ENCODE results near the gene LAMTOR3. TPM values are rescaled to one million over a fixed set of nuclear protein-coding genes. Genes with fewer than 3 reads are reported as not detected.

LAMTOR3 gene
- total RNA-seq (10 to 100 TPM; 24.2 to 27.0 TPM), polyA plus RNA-seq (10 to 100 TPM; 29.0 to 45.6 TPM)

DNA sequence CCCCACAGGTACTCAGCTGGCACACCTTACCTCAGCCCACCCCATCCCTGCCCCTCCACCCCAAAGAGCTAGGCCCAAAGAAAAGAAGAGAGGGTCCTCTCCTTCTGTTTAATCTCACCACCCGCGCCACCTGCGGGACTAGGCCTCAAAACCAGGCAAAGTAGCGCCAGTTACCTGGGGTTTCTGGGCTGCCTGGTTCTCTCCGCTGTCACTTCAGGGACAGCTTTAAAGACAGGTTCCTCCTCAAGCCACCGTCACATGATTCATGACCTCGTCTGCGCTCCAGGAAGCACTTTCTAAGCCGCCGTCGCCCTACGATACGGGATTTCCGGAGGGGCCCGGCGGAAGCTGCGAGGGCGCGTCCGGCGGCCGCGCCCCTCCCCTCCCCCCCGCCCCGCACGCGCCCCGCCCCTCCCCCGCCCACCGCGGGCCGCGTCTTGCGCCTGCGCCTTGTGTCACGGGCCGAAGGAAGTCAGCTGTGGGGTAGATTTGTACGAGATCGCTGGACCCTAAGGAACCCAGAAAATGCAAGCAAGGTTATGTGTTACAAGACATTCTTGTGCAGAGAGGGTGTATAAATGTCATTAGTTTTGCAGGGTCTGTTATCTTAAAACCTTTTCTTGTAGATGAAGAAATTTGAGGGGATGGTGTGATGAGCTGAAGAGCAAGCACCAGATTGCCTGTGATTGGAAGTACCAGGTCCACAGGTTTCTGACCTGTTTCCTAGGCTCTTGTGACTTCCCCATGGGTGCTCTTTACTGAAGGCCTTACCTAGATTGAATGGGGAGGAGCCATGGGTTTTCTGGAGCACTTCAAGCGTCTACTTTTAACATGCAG, at the start of gene LAMTOR3:
Gene LAMTOR3 (minus strand): TSS at position 267 of the 837 bp plus-strand sequence. CDS start 464 bp downstream, outside the sequence.
- Mint-ChIP-seq H3K27ac (peak within 1 kb of the TSS; percentile 97 to 99 (median 99)), H3K9me3 (no peaks in the 10 kb centered on the region), H3K27me3 (no peaks in the 10 kb centered on the region), H3K4me3 (peak within 1 kb of the TSS; percentile 97 to 100 (median 98)), H3K36me3 (peaks cover 7 to 21% of the 10 kb centered on the region in 2 donors), H3K4me1 (peaks cover 27 to 47% (median 38%) of the 10 kb centered on the region in 4 donors)
- Histone ChIP-seq H3K4me1 (ENCODE audit: insufficient read depth, low read length) (peaks cover 34% of the 10 kb centered on the region), H3K36me3 (ENCODE audit: insufficient read depth, low read length) (no peaks in the 10 kb centered on the region), H3K4me3 (ENCODE audit: low read length in 2 of 2) (peak within 1 kb of the TSS; percentile 76 to 97), H3K9me3 (ENCODE audit: control insufficient read depth in 1 of 2, low read length in 2 of 2) (no peaks in the 10 kb centered on the region), H3K27ac (ENCODE audit: low read depth, low read length) (peak within 1 kb of the TSS; percentile 87), H3K27me3 (ENCODE audit: insufficient read depth, low read length) (no peaks in the 10 kb centered on the region)
- ChIA-PET CTCF (ENCODE audit: partially characterized antibody) (interaction anchor here (0.8 to 1.8 kb wide), 6 partner anchors 52 to 331 kb away, joined by 3 to 16 read pairs (median 4); partner anchors contain the start of genes DNAJB14, H2AZ1 and TRMT10A), POLR2A (ENCODE audit: partially characterized antibody) (interaction anchor here (0.6 to 5.0 kb wide), 17 partner anchors 9 to 1443 kb away, joined by 3 to 118 read pairs (median 4); partner anchors contain the start of genes DAPP1, DNAJB14, H2AZ1 and METAP1)
- intact Hi-C loops (cut with micrococcal nuclease) = loop anchor here (1.0 to 10.0 kb wide), 7 partner anchors 47 to 965 kb away; partner anchors contain the start of genes DAPP1, EIF4E and METAP1
- DNase-seq = peak; percentile 88 to 94 (median 92)

GRCh38 chr4:99938243-99938753, 44.1 kb upstream of the LAMTOR3 start:
- Mint-ChIP-seq H3K4me3 (peak overlapping the region in 2 of 8 donors; percentile 3 to 19), H3K27ac (peak overlapping the region in 2 of 7 donors; percentile 1 to 70)
- CTCF ChIA-PET (ENCODE audit: partially characterized antibody) = no interaction called here

GRCh38 chr4:99934891-99935290, 40.7 kb upstream of the LAMTOR3 start:
- Histone ChIP-seq H3K36me3 (ENCODE audit: insufficient read depth, low read length) (no peaks in the 10 kb centered on the region), H3K9me3 (ENCODE audit: control insufficient read depth in 1 of 2, low read length in 2 of 2) (no peaks in the 10 kb centered on the region), H3K27me3 (ENCODE audit: insufficient read depth, low read length) (no peaks in the 10 kb centered on the region), H3K4me1 (ENCODE audit: insufficient read depth, low read length) (peaks cover 30% of the 10 kb centered on the region), H3K27ac (ENCODE audit: low read depth, low read length) (no peak overlapping the region), H3K4me3 (ENCODE audit: low read length in 2 of 2) (no peak overlapping the region)
- peaks cover 0 to 16% (median 8%) of the 10 kb centered on the region in 8 donors for H3K9me3 Mint-ChIP-seq
- CTCF ChIA-PET (ENCODE audit: partially characterized antibody) = no interaction called here
- no peak for DNase-seq
- peaks cover 42 to 46% of the 10 kb centered on the region in 2 donors for H3K36me3 Mint-ChIP-seq
- peak overlapping the region in 2 of 7 donors; percentile 21 to 65 for H3K27ac Mint-ChIP-seq
- peaks cover 29 to 61% (median 46%) of the 10 kb centered on the region in 4 donors for H3K4me1 Mint-ChIP-seq
- peak overlapping the region in 2 of 8 donors; percentile 5 to 48 for H3K4me3 Mint-ChIP-seq
- intact Hi-C loops (cut with micrococcal nuclease) = no loop called here
- H3K27me3 Mint-ChIP-seq = no peaks in the 10 kb centered on the region
- POLR2A ChIA-PET (ENCODE audit: partially characterized antibody) = no interaction called here

More at GRCh38 chr4:99938243-99938753, 44.1 kb upstream of the LAMTOR3 start:
- Histone ChIP-seq H3K27me3 (ENCODE audit: insufficient read depth, low read length) (no peaks in the 10 kb centered on the region), H3K9me3 (ENCODE audit: control insufficient read depth in 1 of 2, low read length in 2 of 2) (no peaks in the 10 kb centered on the region), H3K27ac (ENCODE audit: low read depth, low read length) (no peak overlapping the region), H3K4me1 (ENCODE audit: insufficient read depth, low read length) (peaks cover 29% of the 10 kb centered on the region), H3K36me3 (ENCODE audit: insufficient read depth, low read length) (no peaks in the 10 kb centered on the region), H3K4me3 (ENCODE audit: low read length in 2 of 2) (no peak overlapping the region)
- Mint-ChIP-seq H3K27me3 (no peaks in the 10 kb centered on the region), H3K4me1 (peaks cover 28 to 52% (median 41%) of the 10 kb centered on the region in 4 donors), H3K36me3 (peaks cover 35 to 42% of the 10 kb centered on the region in 2 donors), H3K9me3 (peaks cover 0 to 16% (median 8%) of the 10 kb centered on the region in 8 donors)
- DNase-seq = no peak
- intact Hi-C loops (cut with micrococcal nuclease) = no loop called here
- POLR2A ChIA-PET (ENCODE audit: partially characterized antibody) = no interaction called here

- Histone ChIP-seq H3K4me3 (ENCODE audit: low read length in 2 of 2) (no peak overlapping the region), H3K27me3 (ENCODE audit: insufficient read depth, low read length) (no peaks in the 10 kb centered on the region), H3K27ac (ENCODE audit: low read depth, low read length) (no peak overlapping the region), H3K9me3 (ENCODE audit: control insufficient read depth in 1 of 2, low read length in 2 of 2) (no peaks in the 10 kb centered on the region), H3K36me3 (ENCODE audit: insufficient read depth, low read length) (peaks cover 8% of the 10 kb centered on the region), H3K4me1 (ENCODE audit: insufficient read depth, low read length) (peaks cover 31% of the 10 kb centered on the region)
- POLR2A ChIA-PET (ENCODE audit: partially characterized antibody) = interaction anchor here (0.6 to 5.4 kb wide), 2 partner anchors 12 to 20 kb away, joined by 3 to 25 read pairs; partner anchors contain the start of gene DNAJB14
- Mint-ChIP-seq H3K27me3 (no peaks in the 10 kb centered on the region), H3K4me3 (no peak overlapping the region), H3K9me3 (no peaks in the 10 kb centered on the region), H3K27ac (peak overlapping the region in 2 of 7 donors; percentile 13 to 18), H3K4me1 (peaks cover 24 to 48% (median 35%) of the 10 kb centered on the region in 4 donors), H3K36me3 (peaks cover 32 to 40% of the 10 kb centered on the region in 2 donors)
- CTCF ChIA-PET (ENCODE audit: partially characterized antibody) = interaction anchor here (1.5 to 1.8 kb wide), 4 partner anchors 19 to 120 kb away, joined by 4 to 7 read pairs (median 6); partner anchors contain the start of gene DNAJB14
- no peak for DNase-seq
- intact Hi-C loops (cut with micrococcal nuclease) = no loop called here
These were observed 33.3 kb upstream of the LAMTOR3 start for GRCh38 chr4:99927566-99927965.

DNA sequence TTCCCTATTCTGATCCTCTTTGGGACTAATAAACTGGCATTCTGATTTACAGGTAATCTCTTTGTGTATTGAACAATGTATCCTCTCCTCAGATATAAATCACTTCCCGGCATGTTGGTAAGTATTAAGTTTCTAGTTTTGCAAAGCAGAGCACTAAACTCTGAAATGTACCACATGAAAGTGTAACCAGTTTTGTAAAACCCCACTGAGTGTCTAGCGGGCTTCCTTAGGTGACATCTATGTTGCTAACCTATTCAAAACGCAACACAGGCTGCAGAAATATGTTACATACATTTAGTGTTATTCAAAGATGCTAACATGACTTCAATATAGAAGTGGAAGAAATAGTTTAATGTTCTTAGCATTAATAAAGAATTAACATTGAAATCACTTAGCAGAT, 26.9 kb upstream of the LAMTOR3 start:
- ChIA-PET CTCF (ENCODE audit: partially characterized antibody) (interaction anchor here (0.6 kb wide), 1 partner anchor 65 kb away, joined by 3 read pairs; no protein-coding TSS in a partner anchor), POLR2A (ENCODE audit: partially characterized antibody) (interaction anchor here (1.0 kb wide), 1 partner anchor 28 kb away, joined by 3 read pairs; no protein-coding TSS in a partner anchor)
- Mint-ChIP-seq H3K36me3 (peaks cover 52 to 54% of the 10 kb centered on the region in 2 donors), H3K27me3 (no peaks in the 10 kb centered on the region), H3K27ac (peak overlapping the region; percentile 14 to 82 (median 38)), H3K4me3 (no peak overlapping the region), H3K4me1 (peaks cover 11 to 20% (median 15%) of the 10 kb centered on the region in 4 donors), H3K9me3 (peaks cover 0 to 12% (median 7%) of the 10 kb centered on the region in 8 donors)
- H3K4me3 ChIP-seq (ENCODE audit: low read length in 2 of 2) = no peak overlapping the region
- no peaks in the 10 kb centered on the region for H3K27me3 ChIP-seq (ENCODE audit: insufficient read depth, low read length)
- DNase-seq = peak in 2 of 5 donors; percentile 7 to 30
- H3K36me3 ChIP-seq (ENCODE audit: insufficient read depth, low read length) = peaks cover 10% of the 10 kb centered on the region
- intact Hi-C loops (cut with micrococcal nuclease) = no loop called here
- H3K27ac ChIP-seq (ENCODE audit: low read depth, low read length) = no peak overlapping the region
- no peaks in the 10 kb centered on the region for H3K9me3 ChIP-seq (ENCODE audit: control insufficient read depth in 1 of 2, low read length in 2 of 2)
- peaks cover 23% of the 10 kb centered on the region for H3K4me1 ChIP-seq (ENCODE audit: insufficient read depth, low read length)

DNA sequence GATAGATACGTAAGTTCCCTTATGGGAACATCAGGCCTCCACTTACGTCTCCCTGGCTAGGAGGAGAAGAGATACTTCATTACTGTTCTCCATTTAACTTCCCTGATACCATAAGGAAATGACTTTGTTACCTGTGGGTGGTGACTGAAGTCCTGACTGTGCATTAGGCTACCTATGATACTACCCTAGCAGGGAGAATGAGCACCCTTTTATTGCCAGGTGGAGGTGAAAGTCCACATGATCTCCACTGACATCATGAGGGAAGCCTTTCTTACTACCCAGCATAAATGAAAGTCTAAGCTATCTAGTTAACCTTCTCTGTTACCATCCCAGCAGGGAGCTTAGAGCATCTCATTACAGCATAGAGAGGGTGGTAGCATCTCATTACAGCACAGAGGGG, 24.4 kb upstream of the LAMTOR3 start:
- peaks cover 8% of the 10 kb centered on the region for H3K36me3 ChIP-seq (ENCODE audit: insufficient read depth, low read length)
- intact Hi-C loops (cut with micrococcal nuclease) = no loop called here
- H3K4me1 Mint-ChIP-seq = peaks cover 15 to 26% (median 17%) of the 10 kb centered on the region in 4 donors
- H3K9me3 Mint-ChIP-seq = peaks cover 0 to 12% (median 7%) of the 10 kb centered on the region in 8 donors
- peak overlapping the region in 1 of 7 donors; percentile 77 for H3K27ac Mint-ChIP-seq
- CTCF ChIA-PET (ENCODE audit: partially characterized antibody) = no interaction called here
- no peak overlapping the region for H3K4me3 Mint-ChIP-seq
- POLR2A ChIA-PET (ENCODE audit: partially characterized antibody) = interaction anchor here (0.8 to 1.7 kb wide), 3 partner anchors 27 to 30 kb away, joined by 3 to 4 read pairs (median 4); partner anchors contain the start of gene DNAJB14
- no peak overlapping the region for H3K4me3 ChIP-seq (ENCODE audit: low read length in 2 of 2)
- H3K4me1 ChIP-seq (ENCODE audit: insufficient read depth, low read length) = peaks cover 27% of the 10 kb centered on the region
- H3K36me3 Mint-ChIP-seq = peaks cover 57 to 68% of the 10 kb centered on the region in 2 donors
- no peaks in the 10 kb centered on the region for H3K9me3 ChIP-seq (ENCODE audit: control insufficient read depth in 1 of 2, low read length in 2 of 2)
- no peak for DNase-seq
- no peaks in the 10 kb centered on the region for H3K27me3 ChIP-seq (ENCODE audit: insufficient read depth, low read length)
- no peak overlapping the region for H3K27ac ChIP-seq (ENCODE audit: low read depth, low read length)
- no peaks in the 10 kb centered on the region for H3K27me3 Mint-ChIP-seq
